Colonic mucosa (tissue), 4 donors: ENCODE results near the gene STK11. TPM values are rescaled to one million over a fixed set of nuclear protein-coding genes. Genes with fewer than 3 reads are reported as not detected.

ENCODE experiments used
- DNase-seq: peaks from one replicate; pipeline ENCODE4 v3.0.0-alpha.2; 2020
- H3K27ac ChIP-seq: fragments of 200-600 bp; one replicate; pipeline ENCODE4 v1.8.0; 2021
- H3K27me3 ChIP-seq: fragments of 200-600 bp; one replicate; pipeline ENCODE4 v1.8.0; 2021
- H3K36me3 ChIP-seq: fragments of 200-600 bp; one replicate; pipeline ENCODE4 v1.8.0; 2021
- H3K4me1 ChIP-seq: fragments of 200-600 bp; one replicate; pipeline ENCODE4 v1.8.0; 2021; ENCODE audit warnings: mild to moderate bottlenecking
- H3K4me3 ChIP-seq: fragments of 200-600 bp; one replicate; pipeline ENCODE4 v1.8.0; 2021
- H3K9ac ChIP-seq, 2 donors: one replicate each; pipeline ENCODE4 v1.7.0; 2013; ENCODE audit warnings: control low read depth in 2 of 2, low read depth in 2 of 2, low read length in 2 of 2
- H3K9me3 ChIP-seq: fragments of 200-600 bp; one replicate; pipeline ENCODE4 v1.8.0; 2021
- CTCF ChIP-seq: fragments of 200-600 bp; IDR thresholded peaks from one replicate; pipeline ENCODE4 v1.8.0; 2022; ENCODE audit warnings: antibody characterized with exemption, mild to moderate bottlenecking
- intact Hi-C: fragments of 100-400 bp; cut with DNase I; formaldehyde crosslinking; loops from one replicate; pipeline ENCODE4 v1.14.1; 2022
- total RNA-seq, 2 donors: library from RNA; stranded (reverse); fragmentation: NEBNext Ultra II Directional in 1 of 2; extraction: Animal tissue kit (Norgen Biotek cat#: 25700) in 1 of 2; gene quantifications; one replicate each; pipeline ENCODE4 v1.2.1, GENCODE V29; 2021
- donor health status: healthy.
- donor health status: DM: no; HTN: no; CAD: no.
- donor health status: DM: no; HTN: no; CAD: no.

The STK11 gene
- total RNA-seq, result 100 to 1,000 TPM in 1 of 2 donors, 10 to 100 TPM in 1; 76.3 to 103 TPM

GRCh38 chr19:1205114-1206099 is at the start of gene STK11:
STK11 (plus strand) TSS chr19:1205778; CDS start chr19:1206914, 1,136 bp downstream.
- Histone ChIP-seq H3K27me3 (no peaks in the 10 kb centered on the region), H3K9me3 (no peaks in the 10 kb centered on the region), H3K4me3 (peak within 1 kb of the TSS; percentile 87), H3K9ac (peak within 1 kb of the TSS; percentile 88 to 91), H3K27ac (peak within 1 kb of the TSS; percentile 83), H3K4me1 (peaks cover 21% of the 10 kb centered on the region), H3K36me3 (no peaks in the 10 kb centered on the region)
- no peak for TF ChIP-seq CTCF
- DNase-seq, result peak; percentile 99
- intact Hi-C loops, result no loop called here

GRCh38 chr19:1156305-1156801 is 49.2 kb upstream of the STK11 start:
- no peaks in the 10 kb centered on the region for H3K27me3 ChIP-seq
- no peak overlapping the region for H3K4me3 ChIP-seq
- peaks cover 14% of the 10 kb centered on the region for H3K4me1 ChIP-seq
- no peaks in the 10 kb centered on the region for H3K36me3 ChIP-seq
- no peaks in the 10 kb centered on the region for H3K9me3 ChIP-seq
- H3K9ac ChIP-seq, result no peak overlapping the region
- DNase-seq, result no peak
- no peak for TF ChIP-seq CTCF
- intact Hi-C loops, result no loop called here
- peak overlapping the region; percentile 91 for H3K27ac ChIP-seq

GRCh38 chr19:1156830-1157615 is 48.6 kb upstream of the STK11 start:
- no peak overlapping the region for H3K4me3 ChIP-seq
- H3K27ac ChIP-seq, result no peak overlapping the region
- H3K9ac ChIP-seq, result no peak overlapping the region
- no peak for DNase-seq
- H3K4me1 ChIP-seq, result peaks cover 18% of the 10 kb centered on the region
- H3K9me3 ChIP-seq, result no peaks in the 10 kb centered on the region
- TF ChIP-seq CTCF, result no peak
- H3K36me3 ChIP-seq, result no peaks in the 10 kb centered on the region
- no peaks in the 10 kb centered on the region for H3K27me3 ChIP-seq
- intact Hi-C loops, result no loop called here

- no peak overlapping the region for H3K27ac ChIP-seq
- intact Hi-C loops, result no loop called here
- no peak for DNase-seq
- H3K27me3 ChIP-seq, result no peaks in the 10 kb centered on the region
- no peaks in the 10 kb centered on the region for H3K36me3 ChIP-seq
- no peaks in the 10 kb centered on the region for H3K9me3 ChIP-seq
- TF ChIP-seq CTCF, result no peak
- H3K4me1 ChIP-seq, result peaks cover 18% of the 10 kb centered on the region
- no peak overlapping the region for H3K4me3 ChIP-seq
- H3K9ac ChIP-seq, result no peak overlapping the region
These were observed 47.4 kb upstream of the STK11 start for GRCh38 chr19:1157931-1158884.
